A673 (cell line): ENCODE data around the gene ACTMAP.

Experiments used
- CTCF ChIP-seq: fragments of 300-800, 200-600 bp; sonication (generic); conservative IDR thresholded peaks from 2 replicates; pipeline ENCODE4 v1.5.1; 2017; ENCODE audit warnings: low read depth, mild to moderate bottlenecking, antibody characterized with exemption, low read length, moderate library complexity, mixed read lengths
- EZH2 ChIP-seq: fragments of 200-600 bp; sonication (generic); IDR thresholded peaks from 2 replicates; pipeline ENCODE4 v1.6.1; 2017; ENCODE audit warnings: borderline replicate concordance, low read depth, mild to moderate bottlenecking, mixed read lengths, antibody characterized with exemption, low read length; ENCODE audit not compliant: poor library complexity, severe bottlenecking

GRCh38 chr19:40758491-40758890, 8.2 kb upstream of the ACTMAP start:
- no peak for TF ChIP-seq CTCF
- no peak for TF ChIP-seq EZH2
